ENCODE results near the gene ZDHHC8. TPM values are rescaled to one million over a fixed set of nuclear protein-coding genes. Genes with fewer than 3 reads are reported as not detected.

Gene ZDHHC8
- total RNA-seq, 1 donor from 2014 or later: 37.3 TPM

GRCh38 chr22:20127869-20128618 lies 3.6 kb upstream of the ZDHHC8 start:
- no peak for ATAC-seq
- no peak for DNase-seq (ENCODE audit: low spot score)

GRCh38 chr22:20128619-20128901 lies 3.0 kb upstream of the ZDHHC8 start:
- no peak for ATAC-seq
- no peak for DNase-seq (ENCODE audit: low spot score)

GRCh38 chr22:20128902-20129746 lies 2.5 kb upstream of the ZDHHC8 start:
- DNase-seq (ENCODE audit: low spot score): peak; percentile 90
- peak; percentile 52 for ATAC-seq

GRCh38 chr22:20129747-20130014 lies 1.9 kb upstream of the ZDHHC8 start:
- ATAC-seq: no peak
- no peak for DNase-seq (ENCODE audit: low spot score)

- ATAC-seq (no peak), DNase-seq (ENCODE audit: low spot score) (no peak)
These were observed 1.3 kb upstream of the ZDHHC8 start for GRCh38 chr22:20130319-20130718.

- ATAC-seq: peak; percentile 80
- DNase-seq (ENCODE audit: low spot score): peak; percentile 90
These were observed 640 bp upstream of the ZDHHC8 start for GRCh38 chr22:20130731-20131596.

GRCh38 chr22:20131859-20132685 lies 468 bp downstream of the ZDHHC8 start:
- ATAC-seq (peak; percentile 8), DNase-seq (ENCODE audit: low spot score) (peak; percentile 71)

GRCh38 chr22:20132686-20133246 lies 1.2 kb downstream of the ZDHHC8 start:
- DNase-seq (ENCODE audit: low spot score) (no peak), ATAC-seq (no peak)

- DNase-seq (ENCODE audit: low spot score) (no peak), ATAC-seq (no peak)
These were observed 2.4 kb downstream of the ZDHHC8 start for GRCh38 chr22:20133930-20134549.

GRCh38 chr22:20135265-20135664 lies 3.7 kb downstream of the ZDHHC8 start:
- DNase-seq (ENCODE audit: low spot score): no peak
- ATAC-seq: no peak

GRCh38 chr22:20135806-20136602 lies 4.4 kb downstream of the ZDHHC8 start:
- DNase-seq (ENCODE audit: low spot score) (no peak), ATAC-seq (no peak)

- ATAC-seq (no peak), DNase-seq (ENCODE audit: low spot score) (no peak)
These were observed 4.9 kb downstream of the ZDHHC8 start for GRCh38 chr22:20136603-20136873.

- ATAC-seq: no peak
- no peak for DNase-seq (ENCODE audit: low spot score)
These were observed 5.5 kb downstream of the ZDHHC8 start for GRCh38 chr22:20137113-20137512.

GRCh38 chr22:20137671-20138416 lies 6.2 kb downstream of the ZDHHC8 start:
- no peak for DNase-seq (ENCODE audit: low spot score)
- ATAC-seq: no peak

- ATAC-seq (no peak), DNase-seq (ENCODE audit: low spot score) (no peak)
These were observed 6.8 kb downstream of the ZDHHC8 start for GRCh38 chr22:20138417-20138738.

GRCh38 chr22:20138868-20139267 lies 7.3 kb downstream of the ZDHHC8 start:
- no peak for DNase-seq (ENCODE audit: low spot score)

GRCh38 chr22:20139391-20140106 lies 7.9 kb downstream of the ZDHHC8 start:
- DNase-seq (ENCODE audit: low spot score) (no peak), ATAC-seq (no peak)

More at GRCh38 chr22:20138868-20139267, 7.3 kb downstream of the ZDHHC8 start:
- ATAC-seq: no peak

- DNase-seq (ENCODE audit: low spot score) (no peak), ATAC-seq (no peak)
These were observed 8.5 kb downstream of the ZDHHC8 start for GRCh38 chr22:20140107-20140445.

Measured in left lobe of liver (tissue), 2 donors.